SHP77 treated with DMSO at 0.1 percent for 48 hours (cell line): ENCODE measurements around the gene SLC25A23.
"Not testable (repeated sequence)": the region's sequence is repeated elsewhere in the genome, so short reads cannot be mapped to it uniquely, and the experiment has no call there.

Experiments used
- DNase-seq: peaks from one replicate; lab custom pipeline; 2025; lab: John Stamatoyannopoulos, UW

Gene SLC25A23

GRCh38 chr19:6402058-6402457 lies 57.5 kb downstream of the SLC25A23 start:
- DNase-seq = no peak

- not testable (repeated sequence) for DNase-seq
These were observed 59.3 kb downstream of the SLC25A23 start for GRCh38 chr19:6400062-6400944.

GRCh38 chr19:6396305-6396704 lies 63.3 kb downstream of the SLC25A23 start:
- no peak for DNase-seq

- DNase-seq = no peak
These were observed 64.8 kb downstream of the SLC25A23 start for GRCh38 chr19:6394831-6395230.

- DNase-seq = peak; percentile 53
These were observed 65.6 kb downstream of the SLC25A23 start for GRCh38 chr19:6393983-6394412.

GRCh38 chr19:6393074-6393982 lies 66.3 kb downstream of the SLC25A23 start, which contains the start of gene GTF2F1:
Gene GTF2F1, minus strand, starts transcription at chr19:6393164. Its CDS starts 169 bp downstream, at chr19:6392995.
- peak; percentile 94 for DNase-seq

GRCh38 chr19:6392221-6393073 lies 67.1 kb downstream of the SLC25A23 start:
- no peak for DNase-seq
